K562 (cell line): ENCODE results near the gene SIRPA. TPM values are rescaled to one million over a fixed set of nuclear protein-coding genes. Genes with fewer than 3 reads are reported as not detected.

Experiments used
- ATAC-seq: fragments of 200-7000 bp; cut with Tn5 transposase; 3 replicates; pipeline ENCODE4 v1.9.1; 2020; ENCODE audit warnings: moderate library complexity
- BruUV-seq: library from RNA; stranded (reverse); fragments of 400-500 nt; replicated peaks from 2 replicates; lab custom pipeline; 2021; lab: Mats Ljungman, UMichigan
- CTCF ChIA-PET: fragments of 300-600 bp; formaldehyde crosslinking; extraction: SDS; loops from one replicate; lab custom pipeline; 2021; ENCODE audit warnings: low intra/inter-chr PET ratio; lab: Yijun Ruan, JAX
- POLR2A ChIA-PET: fragments of 300-600, 350-650 bp; sonication (Branson Sonifier 250); formaldehyde crosslinking; extraction: SDS; loops from one replicate; lab custom pipeline; 2021; ENCODE audit warnings: antibody characterized with exemption, inconsistent platforms; lab: Yijun Ruan, JAX
- DNase-seq, 4 experiments: peaks; one replicate each; pipeline versions ENCODE4 v3.0.0 to v3.0.0-alpha.2; 2011 to 2018; ENCODE audit warnings: low spot score in 3 of 4, mixed read lengths in 3 of 4; ENCODE audit errors: extremely low read depth in 1 of 4
- FAIRE-seq: peaks from 2 replicates; lab custom pipeline; 2011; peaks lifted over from hg19 to GRCh38; lab: Jason Lieb, UNC
- H2AFZ ChIP-seq: 2 replicates; pipeline ENCODE4 v1.6.0; 2011; ENCODE audit warnings: low read depth, low read length, control low read depth, inconsistent platforms
- H3K27ac ChIP-seq: fragments of 200-600 bp; 3 replicates; pipeline ENCODE4 v1.8.0; 2011; ENCODE audit warnings: low read depth, mild to moderate bottlenecking, control low read depth, inconsistent platforms, low read length, moderate library complexity, mixed read lengths; ENCODE audit errors: extremely low read depth
- H3K27me3 ChIP-seq, 2 experiments: fragments of 300-600 bp in 1 of 2; 2 replicates in 1 of 2; 3 replicates in 1 of 2; pipeline versions ENCODE4 v1.6.0 to v1.8.0; 2011; ENCODE audit warnings: inconsistent platforms in 2 of 2, low read length in 2 of 2, mild to moderate bottlenecking in 1 of 2, mixed read lengths in 1 of 2, moderate library complexity in 1 of 2; ENCODE audit not compliant: control insufficient read depth in 2 of 2, insufficient read depth in 2 of 2
- H3K36me3 ChIP-seq: fragments of 300-600 bp; 3 replicates; pipeline ENCODE4 v1.8.0; 2011; ENCODE audit warnings: mild to moderate bottlenecking, low read length, inconsistent platforms; ENCODE audit not compliant: control insufficient read depth, insufficient read depth
- H3K4me1 ChIP-seq, 2 experiments: fragments of 200-600 bp in 1 of 2; replicated peaks in 1 of 2; 2 replicates in 1 of 2; 3 replicates in 1 of 2; pipeline versions ENCODE4 v1.5.1 to v1.8.0; 2011; ENCODE audit warnings: inconsistent platforms in 2 of 2, low read length in 2 of 2, mild to moderate bottlenecking in 1 of 2, mixed read lengths in 1 of 2, moderate library complexity in 1 of 2; ENCODE audit not compliant: control insufficient read depth in 2 of 2, insufficient read depth in 2 of 2
- H3K4me2 ChIP-seq: 2 replicates; pipeline ENCODE4 v1.6.1; 2011; ENCODE audit warnings: low read length, control low read depth, inconsistent platforms, mixed read lengths; ENCODE audit not compliant: insufficient read depth
- H3K4me3 ChIP-seq: fragments of 200-600 bp; sonication (generic), shearing (Covaris generic); 2 replicates; pipeline ENCODE4 v1.5.1; 2016; ENCODE audit warnings: control low read depth, inconsistent platforms
- H3K79me2 ChIP-seq: fragments of 200-600 bp; 3 replicates; pipeline ENCODE4 v1.8.0; 2011; ENCODE audit warnings: low read length, inconsistent platforms; ENCODE audit not compliant: control insufficient read depth, insufficient read depth
- H3K9ac ChIP-seq, 2 experiments: 2 replicates each; pipeline versions ENCODE4 v1.6.0 to v1.6.1; 2011; ENCODE audit warnings: low read depth in 2 of 2, low read length in 2 of 2, control low read depth in 1 of 2, inconsistent platforms in 1 of 2, mild to moderate bottlenecking in 1 of 2, mixed read lengths in 1 of 2; ENCODE audit not compliant: insufficient read depth in 1 of 2
- H3K9me1 ChIP-seq: one replicate; pipeline ENCODE4 v1.6.0; 2011; ENCODE audit warnings: inconsistent platforms, mild to moderate bottlenecking, low read length, moderate library complexity; ENCODE audit not compliant: control insufficient read depth, insufficient read depth
- H3K9me3 ChIP-seq: replicated peaks from 2 replicates; pipeline ENCODE4 v1.5.1; 2011; ENCODE audit warnings: low read depth, low read length, inconsistent platforms; ENCODE audit not compliant: control insufficient read depth, insufficient read depth
- H4K20me1 ChIP-seq: replicated peaks from 2 replicates; pipeline ENCODE4 v1.6.1; 2011; ENCODE audit warnings: low read length, inconsistent platforms, mixed read lengths; ENCODE audit not compliant: control insufficient read depth, insufficient read depth
- KDM1A ChIP-seq, 2 experiments: fragments of 450-650 bp; IDR thresholded peaks; 2 replicates each; pipeline ENCODE4 v1.6.1; 2016; ENCODE audit warnings: mild to moderate bottlenecking in 2 of 2
- POLR2AphosphoS5 ChIP-seq: IDR thresholded peaks from 2 replicates; pipeline ENCODE4 v1.6.1; 2011; ENCODE audit warnings: mild to moderate bottlenecking, low read depth, low read length, moderate library complexity; ENCODE audit not compliant: control insufficient read depth, insufficient read depth
- ZKSCAN1 ChIP-seq: fragments of 150-350 bp; IDR thresholded peaks from 2 replicates; pipeline ENCODE4 v1.6.1; 2016; ENCODE audit warnings: low read depth, low read length
- ZNF311 ChIP-seq: fragments of 250-450 bp; sonication (Bioruptor Pico); IDR thresholded peaks from 2 replicates; pipeline ENCODE4 v1.4.0; 2020; ENCODE audit warnings: mild to moderate bottlenecking, moderate library complexity
- ZNF384 ChIP-seq: IDR thresholded peaks from 2 replicates; pipeline ENCODE4 v1.6.1; 2012; ENCODE audit warnings: low read depth, low read length, improper control_type of control experiment
- WGBS: fragments of 100-300 bp; shearing (Covaris generic); methylation state at CpG from one replicate; pipeline ENCODE4 v1.1.6; 2016; ENCODE audit warnings: low coverage, mixed read lengths; ENCODE audit not compliant: insufficient coverage; ENCODE audit errors: missing lambda C conversion rate; 5-methylcytosine and 5-hydroxymethylcytosine counted together
- in situ Hi-C: fragments of 300-500 bp; cut with MboI; formaldehyde crosslinking; loops from 4 replicates; pipeline ENCODE4 v1.15.0; 2018; ENCODE audit warnings: inconsistent platforms, mixed read lengths
- intact Hi-C: fragments of 100-400 bp; cut with micrococcal nuclease; formaldehyde crosslinking; loops from 2 replicates; pipeline ENCODE4 v1.14.2; 2022
- polyA plus RNA-seq, 8 experiments: library from polyadenylated mRNA; depleted of rRNA in 4 of 8; stranded (reverse) in 5 of 8; unstranded in 3 of 8; fragments of >200 nt; fragmentation: Nextera tagmentation in 2 of 8; fragmentation: Illumina TruSeq in 1 of 8; extraction: Ambion mirVana in 2 of 8; extraction: Trizol in 1 of 8; gene quantifications; 2 replicates each; pipeline versions ENCODE4 v1.2.1 to v1.2.3, GENCODE V29; 2011 to 2014; ENCODE audit warnings: inconsistent platforms in 1 of 8, missing spikeins in 1 of 8
- total RNA-seq, 7 experiments: library from RNA; depleted of rRNA in 6 of 7; stranded (reverse); fragments of >200 nt in 6 of 7; fragmentation: Illumina TruSeq in 2 of 7; extraction: Trizol in 2 of 7; gene quantifications; 2 replicates each; pipeline versions ENCODE4 v1.2.1 to v1.2.3, GENCODE V29; 2011 to 2021; ENCODE audit warnings: low replicate concordance in 1 of 7
- TF ChIP-seq, protein P1 (sequence below), 2 experiments: fragments of 450-650 bp in 1 of 2; IDR thresholded peaks; 2 replicates each; pipeline ENCODE4 v1.6.1; 2011 to 2017; ENCODE audit warnings: low read depth in 2 of 2, antibody characterized with exemption in 1 of 2, borderline replicate concordance in 1 of 2, low read length in 1 of 2, mild to moderate bottlenecking in 1 of 2, mixed read lengths in 1 of 2; ENCODE audit not compliant: control insufficient read depth in 1 of 2
- TF ChIP-seq, protein P2 (sequence below): fragments of 250-450 bp; sonication (Bioruptor Pico); IDR thresholded peaks from 2 replicates; pipeline ENCODE4 v1.4.0; 2020; ENCODE audit warnings: mild to moderate bottlenecking, moderate library complexity

Gene SIRPA
- total and polyA plus RNA-seq, 9 of the 15 experiments (the other 6 are each of a cell fraction or from before 2014, with no cell fraction given): 0.01 to 0.40 (median 0.11) TPM; not detected in 2

DNA sequence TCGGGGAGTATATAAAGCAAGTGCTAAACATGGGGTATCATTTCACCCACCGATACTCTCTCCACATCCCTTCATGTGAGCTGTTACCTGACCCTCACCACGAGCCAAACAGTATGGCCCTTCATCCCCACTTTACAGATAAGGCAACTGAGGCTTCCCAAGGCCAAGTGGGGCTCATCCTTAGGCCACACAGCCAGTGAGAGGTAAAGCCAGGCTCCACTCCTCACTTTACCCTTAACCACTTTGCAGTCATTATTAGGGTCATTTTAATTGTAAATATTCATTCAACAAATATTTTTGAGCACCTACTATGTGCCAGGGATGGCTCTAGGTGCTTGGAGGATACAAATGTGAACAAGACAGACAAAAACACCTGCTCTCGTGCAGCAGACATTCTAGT is 7.0 kb downstream of the SIRPA start:
- ATAC-seq: no peak
- no peaks in the 10 kb centered on the region for H3K36me3 ChIP-seq
- TF ChIP-seq, protein P1, sequence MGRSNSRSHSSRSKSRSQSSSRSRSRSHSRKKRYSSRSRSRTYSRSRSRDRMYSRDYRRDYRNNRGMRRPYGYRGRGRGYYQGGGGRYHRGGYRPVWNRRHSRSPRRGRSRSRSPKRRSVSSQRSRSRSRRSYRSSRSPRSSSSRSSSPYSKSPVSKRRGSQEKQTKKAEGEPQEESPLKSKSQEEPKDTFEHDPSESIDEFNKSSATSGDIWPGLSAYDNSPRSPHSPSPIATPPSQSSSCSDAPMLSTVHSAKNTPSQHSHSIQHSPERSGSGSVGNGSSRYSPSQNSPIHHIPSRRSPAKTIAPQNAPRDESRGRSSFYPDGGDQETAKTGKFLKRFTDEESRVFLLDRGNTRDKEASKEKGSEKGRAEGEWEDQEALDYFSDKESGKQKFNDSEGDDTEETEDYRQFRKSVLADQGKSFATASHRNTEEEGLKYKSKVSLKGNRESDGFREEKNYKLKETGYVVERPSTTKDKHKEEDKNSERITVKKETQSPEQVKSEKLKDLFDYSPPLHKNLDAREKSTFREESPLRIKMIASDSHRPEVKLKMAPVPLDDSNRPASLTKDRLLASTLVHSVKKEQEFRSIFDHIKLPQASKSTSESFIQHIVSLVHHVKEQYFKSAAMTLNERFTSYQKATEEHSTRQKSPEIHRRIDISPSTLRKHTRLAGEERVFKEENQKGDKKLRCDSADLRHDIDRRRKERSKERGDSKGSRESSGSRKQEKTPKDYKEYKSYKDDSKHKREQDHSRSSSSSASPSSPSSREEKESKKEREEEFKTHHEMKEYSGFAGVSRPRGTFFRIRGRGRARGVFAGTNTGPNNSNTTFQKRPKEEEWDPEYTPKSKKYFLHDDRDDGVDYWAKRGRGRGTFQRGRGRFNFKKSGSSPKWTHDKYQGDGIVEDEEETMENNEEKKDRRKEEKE (IDR thresholded peaks at IDR 0.05; ENCODE audit: borderline replicate concordance in 1 of 2, control insufficient read depth in 1 of 2, low read depth in 2 of 2, low read length in 1 of 2): no peak
- TF ChIP-seq ZNF384 (no peak), ZNF311 (no peak), ZKSCAN1 (0 out of 2 replicates have a peak, but pooled peaks have one; percentile 61), KDM1A (IDR thresholded peaks at IDR 0.05) (no peak), POLR2AphosphoS5 (no peak)
- TF ChIP-seq, protein P2, sequence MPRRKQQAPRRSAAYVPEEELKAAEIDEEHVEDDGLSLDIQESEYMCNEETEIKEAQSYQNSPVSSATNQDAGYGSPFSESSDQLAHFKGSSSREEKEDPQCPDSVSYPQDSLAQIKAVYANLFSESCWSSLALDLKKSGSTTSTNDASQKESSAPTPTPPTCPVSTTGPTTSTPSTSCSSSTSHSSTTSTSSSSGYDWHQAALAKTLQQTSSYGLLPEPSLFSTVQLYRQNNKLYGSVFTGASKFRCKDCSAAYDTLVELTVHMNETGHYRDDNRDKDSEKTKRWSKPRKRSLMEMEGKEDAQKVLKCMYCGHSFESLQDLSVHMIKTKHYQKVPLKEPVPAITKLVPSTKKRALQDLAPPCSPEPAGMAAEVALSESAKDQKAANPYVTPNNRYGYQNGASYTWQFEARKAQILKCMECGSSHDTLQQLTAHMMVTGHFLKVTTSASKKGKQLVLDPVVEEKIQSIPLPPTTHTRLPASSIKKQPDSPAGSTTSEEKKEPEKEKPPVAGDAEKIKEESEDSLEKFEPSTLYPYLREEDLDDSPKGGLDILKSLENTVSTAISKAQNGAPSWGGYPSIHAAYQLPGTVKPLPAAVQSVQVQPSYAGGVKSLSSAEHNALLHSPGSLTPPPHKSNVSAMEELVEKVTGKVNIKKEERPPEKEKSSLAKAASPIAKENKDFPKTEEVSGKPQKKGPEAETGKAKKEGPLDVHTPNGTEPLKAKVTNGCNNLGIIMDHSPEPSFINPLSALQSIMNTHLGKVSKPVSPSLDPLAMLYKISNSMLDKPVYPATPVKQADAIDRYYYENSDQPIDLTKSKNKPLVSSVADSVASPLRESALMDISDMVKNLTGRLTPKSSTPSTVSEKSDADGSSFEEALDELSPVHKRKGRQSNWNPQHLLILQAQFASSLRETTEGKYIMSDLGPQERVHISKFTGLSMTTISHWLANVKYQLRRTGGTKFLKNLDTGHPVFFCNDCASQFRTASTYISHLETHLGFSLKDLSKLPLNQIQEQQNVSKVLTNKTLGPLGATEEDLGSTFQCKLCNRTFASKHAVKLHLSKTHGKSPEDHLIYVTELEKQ (CRISPR knock-in tag): no peak
- TF ChIP-seq, all 486 proteins: peak for 1
- no peaks in the 10 kb centered on the region for H3K9me3 ChIP-seq
- H3K79me2 ChIP-seq: no peaks in the 10 kb centered on the region
- no TSS peak for BruUV-seq
- no peak overlapping the region for H3K4me3 ChIP-seq
- no peak overlapping the region for H3K27ac ChIP-seq
- H2AFZ ChIP-seq: no peak overlapping the region
- H3K4me1 ChIP-seq: no peaks in the 10 kb centered on the region; a peak in 1 of 5 replicates
- H4K20me1 ChIP-seq: no peaks in the 10 kb centered on the region
- H3K9me1 ChIP-seq: no peaks in the 10 kb centered on the region
- peaks cover 0 to 56% of the 10 kb centered on the region in 2 experiments; a peak in 3 of 5 replicates for H3K27me3 ChIP-seq
- WGBS: 3% methylated on average over 4 of the region's 4 CpGs
- POLR2A ChIA-PET: no interaction called here
- H3K9ac ChIP-seq: no peak overlapping the region
- FAIRE-seq (no peak), DNase-seq (no peak)
- CTCF ChIA-PET: no interaction called here
- intact Hi-C loops: no loop called here
- H3K4me2 ChIP-seq: no peak overlapping the region
- in situ Hi-C loops: no loop called here
